SKM-1 (cell line): Measurements from ENCODE around the gene CARD11.

Experiments used
- DNase-seq: peaks from one replicate; lab custom pipeline; 2025; ENCODE audit not compliant: unreplicated experiment; lab: John Stamatoyannopoulos, UW

Gene CARD11

DNA sequence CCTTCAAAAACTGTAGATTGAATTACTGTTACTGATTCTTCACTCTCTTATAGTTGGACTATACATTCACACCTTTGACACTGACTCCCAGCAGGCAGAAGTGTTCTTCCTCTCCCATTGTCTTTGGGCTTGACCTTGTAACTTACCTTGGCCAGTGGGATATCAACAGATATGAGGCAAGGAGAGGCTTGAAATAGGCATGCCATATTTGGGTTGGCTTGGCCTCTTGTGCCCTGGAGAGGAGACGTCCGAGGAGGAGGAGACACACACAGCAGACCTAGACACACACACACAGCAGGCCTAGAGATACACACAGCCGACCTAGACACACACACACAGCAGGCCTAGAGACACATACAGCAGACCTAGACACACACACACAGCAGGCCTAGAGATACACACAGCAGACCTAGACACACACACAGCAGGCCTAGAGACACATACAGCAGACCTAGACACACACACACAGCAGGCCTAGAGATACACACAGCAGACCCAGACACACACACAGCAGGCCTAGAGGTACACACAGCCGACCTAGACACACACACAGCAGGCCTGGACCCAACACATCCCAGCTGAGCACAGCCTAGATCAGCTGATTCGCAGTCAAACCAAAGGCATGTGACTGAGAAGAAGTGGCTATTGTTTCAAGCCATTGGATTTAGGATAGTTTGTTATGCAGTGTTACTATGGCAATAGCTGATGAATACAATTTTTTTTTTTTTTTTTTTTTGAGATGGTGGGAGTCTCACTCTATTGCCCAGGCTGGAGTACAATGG, 187.1 kb downstream of the CARD11 start:
- DNase-seq, result no peak
